GM19372 (cell line): ENCODE results near the gene MAPK8.
"Not testable (repeated sequence)": the region's sequence is repeated elsewhere in the genome, so short reads cannot be mapped to it uniquely, and the experiment has no call there.

Experiments used
- ATAC-seq: cut with Tn5 transposase; IDR thresholded peaks from one replicate; pipeline ENCODE4 v1.9.1; 2021; ENCODE audit warnings: mild to moderate bottlenecking, low read depth, moderate library complexity; ENCODE audit not compliant: unreplicated experiment

The MAPK8 gene

GRCh38 chr10:48306265-48306869 lies at the start of gene MAPK8:
MAPK8 (plus strand) TSS chr10:48306677; CDS start chr10:48401661, 94,984 bp downstream.
- ATAC-seq: peak; percentile 84

- ATAC-seq: no peak
Measured at GRCh38 chr10:48257407-48257961, 49.0 kb upstream of the MAPK8 start.

GRCh38 chr10:48258105-48258504 lies 48.4 kb upstream of the MAPK8 start:
- ATAC-seq: no peak

- no peak for ATAC-seq
Measured at GRCh38 chr10:48266528-48266927, 39.9 kb upstream of the MAPK8 start.

GRCh38 chr10:48271047-48271730 lies 35.3 kb upstream of the MAPK8 start:
- ATAC-seq: no peak

GRCh38 chr10:48272682-48273081 lies 33.8 kb upstream of the MAPK8 start:
- no peak for ATAC-seq

GRCh38 chr10:48273741-48274140 lies 32.7 kb upstream of the MAPK8 start:
- ATAC-seq: no peak

- no peak for ATAC-seq
Measured at GRCh38 chr10:48274636-48275035, 31.8 kb upstream of the MAPK8 start, which contains the start of gene FRMPD2. FRMPD2 (minus strand) TSS chr10:48274696; CDS start chr10:48274567, 129 bp downstream.

- no peak for ATAC-seq
Measured at GRCh38 chr10:48277093-48277492, 29.4 kb upstream of the MAPK8 start.

- ATAC-seq: peak; percentile 77
Measured at GRCh38 chr10:48279081-48279751, 27.3 kb upstream of the MAPK8 start.

- not testable (repeated sequence) for ATAC-seq
Measured at GRCh38 chr10:48281697-48282096, 24.8 kb upstream of the MAPK8 start.

GRCh38 chr10:48282829-48283228 lies 23.6 kb upstream of the MAPK8 start:
- peak; percentile 63 for ATAC-seq

- ATAC-seq: no peak
Measured at GRCh38 chr10:48284002-48284546, 22.4 kb upstream of the MAPK8 start.

GRCh38 chr10:48284811-48285210 lies 21.7 kb upstream of the MAPK8 start:
- ATAC-seq: no peak

- no peak for ATAC-seq
Measured at GRCh38 chr10:48285710-48286109, 20.8 kb upstream of the MAPK8 start.

GRCh38 chr10:48286356-48286755 lies 20.1 kb upstream of the MAPK8 start:
- no peak for ATAC-seq

- ATAC-seq: no peak
Measured at GRCh38 chr10:48287417-48288391, 18.8 kb upstream of the MAPK8 start.

GRCh38 chr10:48288661-48289060 lies 17.8 kb upstream of the MAPK8 start:
- no peak for ATAC-seq

- ATAC-seq: peak; percentile 61
Measured at GRCh38 chr10:48289501-48290238, 16.8 kb upstream of the MAPK8 start.
